Endothelial cell of umbilical vein (primary cell): ENCODE data around the gene ONECUT2. TPM values are rescaled to one million over a fixed set of nuclear protein-coding genes. Genes with fewer than 3 reads are reported as not detected.

ENCODE experiments used
- BruUV-seq: library from RNA; stranded (reverse); fragments of 400-500 nt; replicated peaks from 2 replicates; lab custom pipeline; 2021; lab: Mats Ljungman, UMichigan
- CTCF ChIA-PET: fragments of 300-600, 350-600 bp; sonication (Branson Sonifier 250); formaldehyde crosslinking; loops from one replicate; lab custom pipeline; 2021; ENCODE audit warnings: antibody characterized with exemption, inconsistent platforms; lab: Charles Lee
- POLR2A ChIA-PET: fragments of 300-600, 350-600 bp; sonication (Branson Sonifier 250); formaldehyde crosslinking; loops from one replicate; lab custom pipeline; 2021; ENCODE audit warnings: antibody characterized with exemption, inconsistent platforms; lab: Charles Lee
- DNase-seq: peaks from one replicate; pipeline ENCODE4 v3.0.0-alpha.2; 2011; ENCODE audit warnings: low read depth, low spot score
- FAIRE-seq: peaks from 2 replicates; lab custom pipeline; 2011; peaks lifted over from hg19 to GRCh38; lab: Jason Lieb, UNC
- H2AFZ ChIP-seq: 2 replicates; pipeline ENCODE4 v1.6.0; 2012; ENCODE audit warnings: low read depth, low read length, control low read depth, inconsistent platforms
- H3K27ac ChIP-seq: 2 replicates; pipeline ENCODE4 v1.5.1; 2011; ENCODE audit warnings: low read depth, mild to moderate bottlenecking, control low read depth, low read length, moderate library complexity; ENCODE audit not compliant: insufficient read depth
- H3K27me3 ChIP-seq, 2 experiments: 2 replicates each; pipeline versions ENCODE4 v1.6.0 to v1.6.1; 2011; ENCODE audit warnings: low read length in 2 of 2, mixed read lengths in 1 of 2; ENCODE audit not compliant: control insufficient read depth in 2 of 2, insufficient read depth in 2 of 2
- H3K36me3 ChIP-seq, 2 experiments: 2 replicates in 1 of 2; 3 replicates in 1 of 2; pipeline ENCODE4 v1.5.1; 2011; ENCODE audit warnings: low read length in 2 of 2, mild to moderate bottlenecking in 1 of 2, moderate library complexity in 1 of 2; ENCODE audit not compliant: control insufficient read depth in 2 of 2, insufficient read depth in 2 of 2; ENCODE audit errors: extremely low read depth in 1 of 2
- H3K4me1 ChIP-seq: 3 replicates; pipeline ENCODE4 v1.5.1; 2011; ENCODE audit warnings: mild to moderate bottlenecking, low read length; ENCODE audit not compliant: control insufficient read depth, insufficient read depth; ENCODE audit errors: extremely low read depth
- H3K4me2 ChIP-seq: 2 replicates; pipeline ENCODE4 v1.6.1; 2011; ENCODE audit warnings: low read length, control low read depth, mixed read lengths; ENCODE audit not compliant: insufficient read depth
- H3K4me3 ChIP-seq, 3 experiments: fragments of 200-600 bp in 1 of 3; sonication (generic), shearing (Covaris generic) in 1 of 3; replicated peaks in 1 of 3; 2 replicates each; pipeline ENCODE4 v1.5.1; 2011 to 2016; ENCODE audit warnings: control low read depth in 3 of 3, low read length in 3 of 3, mild to moderate bottlenecking in 2 of 3, inconsistent platforms in 1 of 3, low read depth in 1 of 3, moderate library complexity in 1 of 3; ENCODE audit not compliant: insufficient read depth in 1 of 3
- H3K79me2 ChIP-seq: 2 replicates; pipeline ENCODE4 v1.6.0; 2012; ENCODE audit warnings: low read length, inconsistent platforms; ENCODE audit not compliant: control insufficient read depth, insufficient read depth
- H3K9ac ChIP-seq: replicated peaks from 2 replicates; pipeline ENCODE3; 2011; ENCODE audit warnings: low read length, control low read depth; ENCODE audit not compliant: insufficient read depth; ENCODE audit errors: extremely low read depth
- H3K9me1 ChIP-seq: replicated peaks from 3 replicates; pipeline ENCODE4 v1.6.0; 2011; ENCODE audit warnings: mild to moderate bottlenecking, low read length; ENCODE audit not compliant: control insufficient read depth, insufficient read depth; ENCODE audit errors: extremely low read depth
- H3K9me3 ChIP-seq: replicated peaks from 2 replicates; pipeline ENCODE4 v1.5.1; 2012; ENCODE audit warnings: low read length, inconsistent platforms; ENCODE audit not compliant: control insufficient read depth, insufficient read depth
- H4K20me1 ChIP-seq: replicated peaks from 2 replicates; pipeline ENCODE3; 2011; ENCODE audit warnings: mild to moderate bottlenecking, low read length; ENCODE audit not compliant: control insufficient read depth, insufficient read depth; ENCODE audit errors: extremely low read depth
- CTCF ChIP-seq, 2 donors: IDR thresholded peaks; 1 replicate in 1 of 2; 2 replicates in 1 of 2; pipeline ENCODE4 v1.5.1; 2011; ENCODE audit warnings: low read length in 2 of 2, mild to moderate bottlenecking in 2 of 2, moderate library complexity in 2 of 2, control low read depth in 1 of 2, inconsistent platforms in 1 of 2, low read depth in 1 of 2; ENCODE audit not compliant: insufficient read depth in 1 of 2; ENCODE audit errors: extremely low read depth in 1 of 2
- EZH2 ChIP-seq: IDR thresholded peaks from 2 replicates; pipeline ENCODE4 v1.6.1; 2012; ENCODE audit warnings: borderline replicate concordance, low read depth, mild to moderate bottlenecking, moderate library complexity, low read length, inconsistent platforms; ENCODE audit not compliant: severe bottlenecking
- FOS ChIP-seq: IDR thresholded peaks from 2 replicates; pipeline ENCODE4 v1.6.1; 2011; ENCODE audit warnings: mild to moderate bottlenecking, low read length, moderate library complexity, borderline replicate concordance; ENCODE audit not compliant: insufficient read depth
- GATA2 ChIP-seq: IDR thresholded peaks from 2 replicates; pipeline ENCODE4 v1.7.0; 2011; ENCODE audit warnings: low read depth, mild to moderate bottlenecking, moderate library complexity, mixed read lengths, low read length; ENCODE audit not compliant: insufficient read length, insufficient read depth
- JUN ChIP-seq: IDR thresholded peaks from 2 replicates; pipeline ENCODE4 v1.6.1; 2011; ENCODE audit warnings: borderline replicate concordance, low read depth; ENCODE audit not compliant: insufficient read length, insufficient read depth
- MAX ChIP-seq: IDR thresholded peaks from 2 replicates; pipeline ENCODE4 v1.6.1; 2011; ENCODE audit not compliant: insufficient read depth, insufficient read length
- MYC ChIP-seq: IDR thresholded peaks from one replicate; pipeline ENCODE4 v1.6.1; 2011; ENCODE audit warnings: mild to moderate bottlenecking, low read depth, low read length
- POLR2A ChIP-seq: IDR thresholded peaks from 2 replicates; pipeline ENCODE4 v1.6.1; 2012; ENCODE audit warnings: low read depth, mild to moderate bottlenecking, control low read depth, low read length
- POLR2AphosphoS5 ChIP-seq: IDR thresholded peaks from 2 replicates; pipeline ENCODE4 v1.6.1; 2012; ENCODE audit warnings: low read depth, mild to moderate bottlenecking, control low read depth, low read length, moderate library complexity; ENCODE audit not compliant: insufficient read depth
- dilution Hi-C: fragments of 300-500 bp; cut with MboI; formaldehyde crosslinking; loops from one replicate; pipeline ENCODE4 v1.15.0; 2019; ENCODE audit warnings: low sequenced_read_pairs; ENCODE audit not compliant: extremely low pct_ligation_motif_present
- intact Hi-C: fragments of 100-400 bp; cut with micrococcal nuclease; formaldehyde crosslinking; loops from one replicate; pipeline ENCODE4 v1.10.0; 2022
- polyA plus RNA-seq, 4 experiments: library from polyadenylated mRNA; depleted of rRNA in 3 of 4; stranded (reverse) in 3 of 4; unstranded in 1 of 4; fragments of >200 nt; gene quantifications; 2 replicates each; pipeline versions ENCODE4 v1.2.1 to v1.2.3, GENCODE V29; 2011 to 2012; ENCODE audit warnings: missing spikeins in 1 of 4
- total RNA-seq: library from RNA; stranded (reverse); gene quantifications from 2 replicates; pipeline ENCODE4 v1.2.3, GENCODE V29; 2021

The ONECUT2 gene
- total and polyA plus RNA-seq, 2 donors (not counting 3 experiments of a cell fraction or from before 2014, with no cell fraction given), result 0.01 to 0.62 TPM

- POLR2A ChIA-PET, result no interaction called here
- Histone ChIP-seq H3K9me1 (no peaks in the 10 kb centered on the region), H3K79me2 (no peaks in the 10 kb centered on the region), H2AFZ (no peak overlapping the region), H3K9ac (no peak overlapping the region), H3K27me3 (no peaks in the 10 kb centered on the region), H3K27ac (no peak overlapping the region), H3K9me3 (no peaks in the 10 kb centered on the region), H3K36me3 (no peaks in the 10 kb centered on the region), H3K4me3 (no peak overlapping the region), H3K4me2 (no peak overlapping the region), H4K20me1 (no peaks in the 10 kb centered on the region), H3K4me1 (no peaks in the 10 kb centered on the region)
- DNase-seq (no peak), FAIRE-seq (no peak)
- intact Hi-C loops, result no loop called here
- no TSS peak for BruUV-seq
- no peak for TF ChIP-seq FOS
- no peak for TF ChIP-seq JUN
- no peak for TF ChIP-seq EZH2
- no peak for TF ChIP-seq MAX
- TF ChIP-seq CTCF (IDR thresholded peaks at IDR 0.05; ENCODE audit: extremely low read depth in 1 of 2, insufficient read depth in 1 of 2, low read depth in 1 of 2, low read length in 2 of 2), result no peak
- no peak for TF ChIP-seq MYC
- TF ChIP-seq POLR2AphosphoS5, result no peak
- no peak for TF ChIP-seq POLR2A
- no peak for TF ChIP-seq GATA2
- dilution Hi-C loops, result no loop called here
- CTCF ChIA-PET, result no interaction called here
These were observed 45.6 kb downstream of the ONECUT2 start for GRCh38 chr18:57480733-57481132.
